GM12873 (cell line): Measurements from ENCODE around the gene SNORC.

Source experiments
- CTCF ChIP-seq: IDR thresholded peaks from 2 replicates; pipeline ENCODE4 v1.5.1; 2012; ENCODE audit warnings: low read depth, mild to moderate bottlenecking, moderate library complexity, low read length, control low read depth; ENCODE audit not compliant: insufficient read depth; ENCODE audit errors: missing control alignments

The SNORC gene

DNA sequence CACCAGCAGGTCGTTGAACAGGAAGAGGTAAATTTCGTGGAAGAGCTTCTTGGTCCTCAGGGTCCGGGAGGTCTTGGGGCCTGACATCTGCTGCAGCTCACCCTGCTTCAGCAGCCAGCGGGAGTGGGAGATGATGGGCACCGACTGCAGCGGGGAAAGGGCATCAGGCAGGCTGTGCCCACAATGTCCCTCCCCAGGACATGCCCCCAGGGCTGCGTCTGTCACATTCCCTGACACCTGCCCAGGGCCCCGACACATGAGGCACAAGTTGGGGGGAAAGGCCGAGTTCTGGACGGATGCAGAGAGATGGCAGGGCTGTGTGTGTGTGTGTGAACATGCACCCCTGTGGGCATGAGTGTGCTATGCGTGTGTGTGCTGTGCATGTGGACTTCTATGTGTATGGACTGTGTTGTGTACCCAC is 13.9 kb downstream of the SNORC start:
- TF ChIP-seq CTCF: no peak

DNA sequence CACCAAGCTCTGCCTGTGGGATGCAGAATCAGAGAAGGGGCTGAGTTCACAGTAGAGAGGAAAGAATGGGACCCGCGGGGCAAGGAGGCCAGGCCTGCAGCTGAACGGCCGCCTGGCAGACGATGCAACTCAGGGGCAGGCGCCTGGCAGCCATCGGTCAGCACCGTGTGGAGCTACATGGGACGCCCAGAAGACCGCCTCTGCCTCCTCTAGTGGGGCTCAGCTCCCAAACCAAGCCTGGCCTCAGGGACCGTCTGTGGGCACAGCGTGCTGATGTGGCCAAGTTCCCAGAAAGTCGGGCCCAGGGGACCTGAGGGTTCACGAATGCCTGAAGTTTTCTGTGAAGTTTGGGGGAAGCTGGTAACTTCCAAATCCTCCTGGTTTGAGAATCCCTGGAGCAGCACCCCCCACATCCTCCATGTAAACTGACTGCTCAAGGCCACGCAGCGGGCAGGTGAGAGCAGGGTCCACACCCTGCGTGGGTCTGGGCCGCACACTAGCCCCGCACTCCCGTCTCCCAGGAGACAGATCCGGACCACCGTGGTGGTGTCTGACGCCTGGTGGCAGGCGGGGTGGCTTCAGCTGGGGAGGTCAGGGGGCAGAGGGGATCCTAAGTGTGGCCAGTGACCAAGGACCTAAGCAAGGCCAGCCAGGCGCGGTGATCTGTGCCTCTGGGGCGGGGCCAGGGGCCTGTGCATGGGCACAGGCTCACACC is 14.6 kb downstream of the SNORC start:
- no peak for TF ChIP-seq CTCF

DNA sequence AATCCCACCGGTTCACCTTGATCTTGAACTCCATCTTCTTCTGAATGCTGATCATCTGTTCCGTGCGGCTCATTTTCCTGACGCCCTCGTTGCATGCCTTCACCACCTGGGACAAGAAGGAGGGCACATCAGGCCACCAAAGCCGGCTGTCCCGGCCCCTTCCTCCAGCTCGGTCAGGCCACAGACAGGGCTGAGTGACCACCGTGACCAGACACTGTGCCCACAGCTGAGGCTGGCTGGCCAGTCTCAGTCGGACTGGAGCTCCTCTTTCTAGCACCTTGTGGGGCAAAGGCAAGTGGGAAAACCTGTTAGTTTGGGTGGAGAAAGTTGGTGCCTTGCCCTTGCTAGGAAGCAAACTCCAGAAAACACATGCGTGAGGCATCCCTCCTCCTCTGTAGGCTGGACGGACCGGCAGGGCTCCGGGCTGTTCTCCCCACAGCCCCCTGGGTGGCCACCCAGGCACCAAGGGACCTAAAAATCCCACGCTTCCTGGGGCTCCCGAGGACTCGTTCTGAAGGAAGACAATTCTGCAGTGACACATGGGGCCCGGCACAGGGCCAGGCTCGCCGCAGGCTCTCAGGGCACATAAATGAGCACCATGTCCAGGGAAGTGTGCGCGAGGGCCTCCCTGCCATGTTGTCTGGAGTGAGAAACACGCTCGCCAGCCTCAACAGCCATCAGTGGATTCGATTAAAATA is 15.3 kb downstream of the SNORC start:
- no peak for TF ChIP-seq CTCF

DNA sequence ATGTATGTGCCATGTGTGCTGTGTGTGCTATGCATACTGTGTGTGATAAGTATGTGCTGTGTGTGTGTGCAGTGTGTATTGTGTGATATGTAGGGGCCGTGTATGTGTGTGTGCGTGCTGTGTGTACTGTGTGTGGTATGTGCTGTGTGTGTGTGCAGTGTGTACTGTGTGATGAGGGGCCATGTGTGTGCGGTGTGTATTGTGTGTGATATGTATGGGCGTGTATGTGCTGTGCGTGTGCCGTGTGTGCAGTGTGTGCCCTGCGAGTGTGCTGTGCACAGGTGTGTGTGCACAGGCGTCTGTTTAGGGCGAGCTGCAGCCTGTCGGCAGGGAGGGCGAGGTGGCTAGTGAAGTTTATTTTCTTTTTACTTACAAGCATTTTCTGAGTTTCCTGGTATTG is 16.1 kb downstream of the SNORC start:
- TF ChIP-seq CTCF: no peak

DNA sequence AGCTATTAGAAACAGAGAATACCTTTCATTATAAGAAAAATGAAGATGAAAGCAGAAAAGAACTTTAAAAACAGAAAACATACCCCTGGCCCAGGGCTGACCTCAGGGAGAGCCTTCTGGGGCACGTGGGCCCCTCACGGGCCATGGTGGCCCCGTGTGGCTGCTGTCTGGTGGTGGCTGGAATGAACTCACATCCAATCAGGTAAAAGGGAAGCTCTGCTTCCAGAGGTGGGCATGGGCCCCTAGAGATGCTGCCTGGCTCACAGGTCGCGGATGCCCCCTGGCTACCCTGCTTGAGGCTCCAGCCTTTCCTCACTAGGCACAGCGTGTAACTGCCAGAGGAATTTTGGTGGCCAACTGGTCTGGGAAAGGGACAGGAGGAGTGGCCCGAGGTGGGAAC is 16.6 kb downstream of the SNORC start:
- TF ChIP-seq CTCF: no peak

DNA sequence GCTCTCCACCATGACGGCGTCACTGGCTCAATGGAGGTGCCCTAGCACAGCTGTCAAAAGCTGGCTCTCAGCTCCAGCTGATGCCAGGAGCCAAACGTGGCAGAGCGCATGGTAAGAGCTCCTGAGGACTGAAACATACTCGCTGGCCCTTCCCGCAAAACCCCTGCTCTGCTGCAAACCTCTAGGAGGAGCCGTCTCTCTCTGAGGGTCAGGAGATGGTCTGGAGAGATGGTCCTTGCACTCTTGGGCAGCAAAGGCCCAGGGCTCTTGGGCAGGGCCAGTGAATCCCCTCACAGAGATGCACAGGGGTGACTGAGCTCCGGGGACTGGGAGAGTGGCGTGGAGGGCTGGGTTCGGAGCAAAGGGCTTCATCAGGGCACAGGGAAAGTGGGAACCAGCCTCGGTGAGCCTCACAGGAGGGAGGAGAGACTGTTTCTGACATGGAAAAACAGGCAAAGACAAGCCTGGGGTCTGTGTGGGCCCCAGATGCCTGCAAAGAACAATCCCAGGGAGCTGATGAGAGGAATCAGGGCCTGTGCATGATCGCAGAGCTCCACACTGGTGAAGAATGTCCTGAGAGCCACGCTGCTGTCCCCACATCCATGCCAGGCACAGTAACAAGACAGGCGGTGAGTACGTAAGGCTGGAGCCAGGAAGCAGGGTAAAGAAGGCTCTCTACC is 17.2 kb downstream of the SNORC start:
- no peak for TF ChIP-seq CTCF
